ENCODE results near the gene MIB1. TPM values are rescaled to one million over a fixed set of nuclear protein-coding genes. Genes with fewer than 3 reads are reported as not detected.

Gene MIB1
- total RNA-seq: 10 to 100 TPM; 35.0 to 55.2 (median 37.7) TPM

DNA sequence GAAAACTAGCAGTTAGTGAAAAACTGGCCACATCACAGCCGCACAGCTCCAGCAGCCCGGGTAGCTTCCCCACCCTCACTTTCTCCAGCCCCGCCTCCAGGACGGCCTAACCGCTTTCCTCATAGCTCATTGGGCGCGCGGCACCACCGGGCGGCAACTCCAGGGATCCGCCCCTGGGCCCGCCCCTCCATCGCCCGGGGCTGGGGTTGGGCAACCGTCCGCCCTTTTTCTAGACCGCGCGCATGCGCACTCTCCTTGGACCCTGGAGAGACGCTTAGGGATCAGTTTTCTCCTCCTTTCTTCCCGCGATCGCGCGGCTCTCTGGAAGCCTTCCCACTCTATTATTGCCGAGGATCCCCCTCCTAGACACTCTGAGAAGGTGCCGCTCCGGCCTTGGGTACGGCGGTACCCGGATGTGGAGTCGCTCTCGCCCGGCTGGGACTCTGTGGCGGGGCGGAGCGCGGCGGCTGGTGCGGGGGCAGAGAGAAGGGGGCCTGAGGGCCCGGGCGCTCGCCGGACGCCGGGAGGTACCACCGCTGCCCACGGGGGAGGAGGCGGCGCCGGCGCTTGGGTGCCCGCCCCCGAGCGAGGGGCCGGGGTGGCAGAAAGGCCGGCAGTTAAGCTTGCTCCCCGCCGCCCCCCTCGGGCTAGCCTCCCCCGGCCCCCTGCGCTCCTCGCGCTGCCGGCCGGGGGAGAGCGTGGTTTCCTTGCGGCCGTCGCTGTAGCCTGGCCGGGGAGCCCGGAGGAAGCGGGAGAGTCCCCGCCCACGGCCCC lies at the start of gene MIB1:
TSS of gene MIB1 (plus strand) at position 255 of the 774 bp plus-strand sequence. CDS start 792 bp downstream, outside the sequence.
- peak within 1 kb of the TSS; percentile 98 to 99 for H3K27ac ChIP-seq
- H3K4me3 ChIP-seq: peak within 1 kb of the TSS; percentile 84 to 97 (median 94)
- no peaks in the 10 kb centered on the region for H3K27me3 ChIP-seq
- DNase-seq (ENCODE audit: low spot score in 2 of 2): peak; percentile 97 to 98
- no peaks in the 10 kb centered on the region for H3K4me1 ChIP-seq
- intact Hi-C loops (cut with DNase I; ENCODE audit: low total_unique reads): no loop called here
- no peaks in the 10 kb centered on the region for H3K36me3 ChIP-seq
- TF ChIP-seq POLR2AphosphoS5 (IDR thresholded peaks at IDR 0.05): peak; percentile 63 to 90 (median 82)
- TF ChIP-seq POLR2A (IDR thresholded peaks at IDR 0.05): peak; percentile 66
- TF ChIP-seq, protein P1, sequence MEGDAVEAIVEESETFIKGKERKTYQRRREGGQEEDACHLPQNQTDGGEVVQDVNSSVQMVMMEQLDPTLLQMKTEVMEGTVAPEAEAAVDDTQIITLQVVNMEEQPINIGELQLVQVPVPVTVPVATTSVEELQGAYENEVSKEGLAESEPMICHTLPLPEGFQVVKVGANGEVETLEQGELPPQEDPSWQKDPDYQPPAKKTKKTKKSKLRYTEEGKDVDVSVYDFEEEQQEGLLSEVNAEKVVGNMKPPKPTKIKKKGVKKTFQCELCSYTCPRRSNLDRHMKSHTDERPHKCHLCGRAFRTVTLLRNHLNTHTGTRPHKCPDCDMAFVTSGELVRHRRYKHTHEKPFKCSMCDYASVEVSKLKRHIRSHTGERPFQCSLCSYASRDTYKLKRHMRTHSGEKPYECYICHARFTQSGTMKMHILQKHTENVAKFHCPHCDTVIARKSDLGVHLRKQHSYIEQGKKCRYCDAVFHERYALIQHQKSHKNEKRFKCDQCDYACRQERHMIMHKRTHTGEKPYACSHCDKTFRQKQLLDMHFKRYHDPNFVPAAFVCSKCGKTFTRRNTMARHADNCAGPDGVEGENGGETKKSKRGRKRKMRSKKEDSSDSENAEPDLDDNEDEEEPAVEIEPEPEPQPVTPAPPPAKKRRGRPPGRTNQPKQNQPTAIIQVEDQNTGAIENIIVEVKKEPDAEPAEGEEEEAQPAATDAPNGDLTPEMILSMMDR (IDR thresholded peaks at IDR 0.05): no peak
- no peaks in the 10 kb centered on the region for H3K9me3 ChIP-seq

DNA sequence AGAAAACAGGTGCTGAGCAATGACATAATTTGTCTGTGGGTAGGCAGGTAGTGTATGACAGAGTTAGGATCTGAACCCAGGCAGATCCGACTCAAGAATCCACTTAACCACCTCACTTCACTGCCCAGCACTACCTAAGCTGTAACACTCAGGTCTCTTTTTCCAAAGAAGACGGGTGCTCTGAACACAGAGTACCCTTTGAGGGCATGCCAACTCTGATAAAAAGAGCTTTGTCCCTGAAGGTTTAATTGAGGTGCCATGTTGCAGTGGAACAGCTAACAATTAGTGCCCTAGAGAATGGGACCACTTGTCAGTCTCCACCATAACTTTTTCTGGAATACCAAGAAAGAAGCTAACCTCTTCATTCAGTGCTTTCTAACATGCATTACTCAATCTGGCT lies 47.3 kb upstream of the MIB1 start:
- no peak overlapping the region for H3K4me3 ChIP-seq
- TF ChIP-seq POLR2AphosphoS5 (IDR thresholded peaks at IDR 0.05) (no peak), POLR2A (IDR thresholded peaks at IDR 0.05) (no peak)
- TF ChIP-seq, protein P1 (IDR thresholded peaks at IDR 0.05): no peak
- intact Hi-C loops (cut with DNase I; ENCODE audit: low total_unique reads): no loop called here
- H3K27ac ChIP-seq: no peak overlapping the region
- H3K36me3 ChIP-seq: no peaks in the 10 kb centered on the region
- no peaks in the 10 kb centered on the region for H3K4me1 ChIP-seq
- H3K27me3 ChIP-seq: no peaks in the 10 kb centered on the region
- no peak for DNase-seq (ENCODE audit: low spot score in 2 of 2)
- peaks cover 10% of the 10 kb centered on the region in 2 donors for H3K9me3 ChIP-seq

DNA sequence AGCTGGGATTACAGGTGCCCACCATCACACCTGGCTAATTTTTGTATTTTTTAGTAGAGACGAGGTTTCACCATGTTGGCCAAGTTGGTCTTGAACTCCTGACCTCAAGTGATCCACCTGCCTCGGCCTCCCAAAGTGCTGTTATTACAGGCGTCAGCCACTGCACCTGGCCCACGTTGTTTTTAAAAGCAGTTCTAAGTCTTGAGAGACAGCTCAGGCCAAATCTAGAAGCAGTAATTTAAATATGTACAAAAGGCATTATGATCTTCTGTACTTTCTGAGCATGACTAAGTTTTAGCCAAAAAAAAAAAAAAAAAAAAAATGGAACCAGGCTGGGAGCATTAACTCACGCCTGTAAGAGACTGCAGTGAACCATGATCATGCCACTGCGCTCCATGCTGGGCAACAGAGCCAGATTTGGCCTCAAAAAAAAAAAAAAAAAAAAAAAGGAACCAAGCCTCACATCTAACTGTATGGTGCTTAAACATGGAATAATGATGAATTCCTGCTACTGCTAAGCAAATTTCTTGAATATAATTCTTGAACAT lies 40.0 kb upstream of the MIB1 start:
- no peaks in the 10 kb centered on the region for H3K4me1 ChIP-seq
- DNase-seq (ENCODE audit: low spot score in 2 of 2): no peak
- no peaks in the 10 kb centered on the region for H3K27me3 ChIP-seq
- H3K36me3 ChIP-seq: no peaks in the 10 kb centered on the region
- intact Hi-C loops (cut with DNase I; ENCODE audit: low total_unique reads): no loop called here
- TF ChIP-seq POLR2A (IDR thresholded peaks at IDR 0.05) (no peak), POLR2AphosphoS5 (IDR thresholded peaks at IDR 0.05) (no peak)
- TF ChIP-seq, protein P1 (IDR thresholded peaks at IDR 0.05): no peak
- H3K4me3 ChIP-seq: no peak overlapping the region
- H3K27ac ChIP-seq: no peak overlapping the region
- H3K9me3 ChIP-seq: no peaks in the 10 kb centered on the region

DNA sequence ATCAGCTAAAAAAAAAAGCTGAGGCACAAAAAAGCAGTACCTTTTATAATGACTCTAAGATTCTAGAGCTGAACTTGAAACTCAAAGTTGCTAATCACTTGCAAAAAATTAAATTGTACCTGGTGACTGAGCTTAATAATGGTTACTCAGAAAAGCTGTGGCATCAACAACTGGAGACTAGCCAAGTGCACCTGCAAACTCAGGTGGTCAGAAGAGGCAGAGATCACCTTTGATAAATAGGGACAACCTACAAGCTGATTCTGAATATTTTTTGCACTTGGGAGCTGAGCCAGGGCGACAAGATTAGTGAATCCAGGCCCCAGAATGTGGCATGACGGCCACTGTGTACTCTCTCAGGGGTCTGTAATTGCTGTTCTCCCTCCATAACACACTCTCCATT lies 39.0 kb upstream of the MIB1 start:
- Histone ChIP-seq H3K4me3 (no peak overlapping the region), H3K9me3 (no peaks in the 10 kb centered on the region), H3K36me3 (no peaks in the 10 kb centered on the region), H3K4me1 (no peaks in the 10 kb centered on the region), H3K27ac (no peak overlapping the region), H3K27me3 (no peaks in the 10 kb centered on the region)
- TF ChIP-seq POLR2AphosphoS5 (IDR thresholded peaks at IDR 0.05) (no peak), POLR2A (IDR thresholded peaks at IDR 0.05) (no peak)
- TF ChIP-seq, protein P1 (IDR thresholded peaks at IDR 0.05): no peak
- intact Hi-C loops (cut with DNase I; ENCODE audit: low total_unique reads): no loop called here
- DNase-seq (ENCODE audit: low spot score in 2 of 2): no peak

DNA sequence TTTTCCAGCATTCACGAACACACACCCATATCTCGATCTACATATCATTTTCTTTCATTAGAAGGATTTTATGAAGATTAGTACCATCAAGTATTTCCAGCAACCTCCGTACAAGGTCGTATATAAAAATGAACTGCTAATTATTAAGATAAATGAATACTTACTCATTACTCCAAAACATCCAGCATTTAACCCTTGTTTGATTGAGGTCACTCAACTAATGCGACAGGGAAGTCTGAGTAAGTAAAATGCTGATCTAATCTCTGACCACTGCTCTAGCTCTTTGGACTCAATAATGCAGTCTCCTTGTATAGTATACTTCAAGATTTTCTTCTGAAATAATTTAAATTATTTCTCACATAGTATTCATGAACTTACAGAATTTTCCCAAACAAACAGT lies 38.0 kb upstream of the MIB1 start:
- H3K9me3 ChIP-seq: no peaks in the 10 kb centered on the region
- no peak overlapping the region for H3K4me3 ChIP-seq
- intact Hi-C loops (cut with DNase I; ENCODE audit: low total_unique reads): no loop called here
- no peaks in the 10 kb centered on the region for H3K27me3 ChIP-seq
- no peak for TF ChIP-seq POLR2A (IDR thresholded peaks at IDR 0.05)
- no peak for TF ChIP-seq POLR2AphosphoS5 (IDR thresholded peaks at IDR 0.05)
- TF ChIP-seq, protein P1 (IDR thresholded peaks at IDR 0.05): no peak
- H3K36me3 ChIP-seq: no peaks in the 10 kb centered on the region
- DNase-seq (ENCODE audit: low spot score in 2 of 2): no peak
- no peak overlapping the region for H3K27ac ChIP-seq
- no peaks in the 10 kb centered on the region for H3K4me1 ChIP-seq

All from breast epithelium (tissue), 4 donors.